Uterus (tissue), 4 donors: Measurements from ENCODE around the gene AP3D1. TPM values are rescaled to one million over a fixed set of nuclear protein-coding genes. Genes with fewer than 3 reads are reported as not detected.

Experiments used
- DNase-seq, 2 donors: peaks; one replicate each; pipeline ENCODE4 v3.0.0-alpha.2; 2019 to 2020
- H3K27ac ChIP-seq, 2 donors: fragments of 200-600 bp; sonication (generic); 1 replicate in 1 of 2; 2 replicates in 1 of 2; pipeline ENCODE4 v1.5.1; 2016 to 2018
- H3K27me3 ChIP-seq, 2 donors: fragments of 200-600 bp; sonication (generic); one replicate each; pipeline ENCODE4 v1.5.1; 2018 to 2019; ENCODE audit warnings: control low read depth in 1 of 2
- H3K36me3 ChIP-seq, 2 donors: fragments of 200-600 bp; sonication (generic); one replicate each; pipeline ENCODE4 v1.5.1; 2019; ENCODE audit warnings: control low read depth in 1 of 2
- H3K4me1 ChIP-seq, 2 donors: fragments of 200-600 bp; sonication (generic); one replicate each; pipeline ENCODE4 v1.5.1; 2018 to 2019; ENCODE audit warnings: control low read depth in 1 of 2
- H3K4me3 ChIP-seq, 2 donors: fragments of 200-600 bp; sonication (generic); 1 replicate in 1 of 2; 2 replicates in 1 of 2; pipeline ENCODE4 v1.5.1; 2018 to 2019; ENCODE audit warnings: mild to moderate bottlenecking in 1 of 2
- H3K9me3 ChIP-seq, 2 donors: fragments of 200-600 bp; sonication (generic); one replicate each; pipeline ENCODE4 v1.5.1; 2019; ENCODE audit warnings: control low read depth in 1 of 2
- CTCF ChIP-seq, 4 experiments: fragments of 200-600 bp in 2 of 4; fragments of 450-650 bp in 2 of 4; sonication (generic) in 2 of 4; IDR thresholded peaks; one replicate each; pipeline ENCODE4 v1.5.1; 2016 to 2019; ENCODE audit warnings: antibody characterized with exemption in 4 of 4, mild to moderate bottlenecking in 2 of 4, moderate library complexity in 1 of 4
- POLR2A ChIP-seq, 2 donors: fragments of 450-650 bp; IDR thresholded peaks; one replicate each; pipeline ENCODE4 v1.6.1; 2016; ENCODE audit warnings: antibody characterized with exemption in 2 of 2, mild to moderate bottlenecking in 1 of 2, moderate library complexity in 1 of 2
- intact Hi-C: fragments of 100-400 bp; cut with DNase I; formaldehyde crosslinking; loops from one replicate; pipeline ENCODE4 v1.15.1; 2023; ENCODE audit warnings: low total_unique reads
- total RNA-seq, 4 donors: library from RNA; depleted of rRNA in 3 of 4; stranded (reverse); fragments of >200 nt in 3 of 4; gene quantifications; one replicate each; pipeline versions ENCODE4 v1.1.0 to v1.2.4, GENCODE V29; 2014 to 2023
- donor health status: DM: yes; HTN: yes; CAD: no.

AP3D1 gene
- total RNA-seq, 4 donors from 2014 or later = 33.8 to 97.5 (median 49.8) TPM

- Histone ChIP-seq H3K27me3 (no peaks in the 10 kb centered on the region), H3K27ac (peak overlapping the region in 1 of 2 donors; percentile 100), H3K36me3 (no peaks in the 10 kb centered on the region), H3K9me3 (no peaks in the 10 kb centered on the region), H3K4me1 (peaks cover 13 to 20% of the 10 kb centered on the region in 2 donors), H3K4me3 (no peak overlapping the region)
- intact Hi-C loops = no loop called here
- TF ChIP-seq POLR2A (IDR thresholded peaks at IDR 0.05) = no peak
- TF ChIP-seq CTCF (IDR thresholded peaks at IDR 0.05) = no peak
- no peak for DNase-seq
These were observed 88.6 kb downstream of the AP3D1 start for GRCh38 chr19:2062770-2063169.

GRCh38 chr19:2062389-2062729, 89.0 kb downstream of the AP3D1 start:
- Histone ChIP-seq H3K36me3 (no peaks in the 10 kb centered on the region), H3K4me3 (peak overlapping the region; percentile 57 to 61), H3K27me3 (no peaks in the 10 kb centered on the region), H3K9me3 (no peaks in the 10 kb centered on the region), H3K4me1 (peaks cover 13 to 20% of the 10 kb centered on the region in 2 donors), H3K27ac (peak overlapping the region; percentile 98 to 100)
- no peak for TF ChIP-seq POLR2A (IDR thresholded peaks at IDR 0.05)
- TF ChIP-seq CTCF (IDR thresholded peaks at IDR 0.05) = no peak
- DNase-seq = no peak
- intact Hi-C loops = no loop called here

- DNase-seq = peak; percentile 99
- Histone ChIP-seq H3K36me3 (no peaks in the 10 kb centered on the region), H3K4me3 (peak overlapping the region; percentile 57 to 61), H3K27ac (peak overlapping the region; percentile 98 to 100), H3K9me3 (no peaks in the 10 kb centered on the region), H3K4me1 (peaks cover 13 to 26% of the 10 kb centered on the region in 2 donors), H3K27me3 (no peaks in the 10 kb centered on the region)
- TF ChIP-seq POLR2A (IDR thresholded peaks at IDR 0.05) = no peak
- peak in 2 of 4 experiments; percentile 8 for TF ChIP-seq CTCF (IDR thresholded peaks at IDR 0.05)
- intact Hi-C loops = no loop called here
These were observed 89.6 kb downstream of the AP3D1 start for GRCh38 chr19:2061495-2062388.

- Histone ChIP-seq H3K27me3 (no peaks in the 10 kb centered on the region), H3K36me3 (no peaks in the 10 kb centered on the region), H3K4me3 (peak overlapping the region; percentile 55 to 61), H3K4me1 (peaks cover 13 to 29% of the 10 kb centered on the region in 2 donors), H3K9me3 (no peaks in the 10 kb centered on the region), H3K27ac (peak overlapping the region; percentile 98 to 100)
- peak; percentile 68 to 77 for DNase-seq
- TF ChIP-seq CTCF (IDR thresholded peaks at IDR 0.05) (no peak), POLR2A (IDR thresholded peaks at IDR 0.05) (peak; percentile 97 to 98)
- intact Hi-C loops = no loop called here
These were observed 90.4 kb downstream of the AP3D1 start for GRCh38 chr19:2060884-2061494.
